MM.1S (cell line): ENCODE data around the gene PAQR5.

Experiments
- EZH2 ChIP-seq: fragments of 300-600 bp; sonication (generic); optimal IDR thresholded peaks from 2 replicates; pipeline ENCODE3; 2017; ENCODE audit warnings: low read depth, mild to moderate bottlenecking, antibody characterized with exemption, low read length, mixed read lengths
- TF ChIP-seq, protein P1 (sequence below): fragments of 300-600 bp; sonication (generic); IDR thresholded peaks from 2 replicates; pipeline ENCODE4 v1.5.1; 2016; ENCODE audit warnings: antibody characterized with exemption, low read length, mixed read lengths

DNA sequence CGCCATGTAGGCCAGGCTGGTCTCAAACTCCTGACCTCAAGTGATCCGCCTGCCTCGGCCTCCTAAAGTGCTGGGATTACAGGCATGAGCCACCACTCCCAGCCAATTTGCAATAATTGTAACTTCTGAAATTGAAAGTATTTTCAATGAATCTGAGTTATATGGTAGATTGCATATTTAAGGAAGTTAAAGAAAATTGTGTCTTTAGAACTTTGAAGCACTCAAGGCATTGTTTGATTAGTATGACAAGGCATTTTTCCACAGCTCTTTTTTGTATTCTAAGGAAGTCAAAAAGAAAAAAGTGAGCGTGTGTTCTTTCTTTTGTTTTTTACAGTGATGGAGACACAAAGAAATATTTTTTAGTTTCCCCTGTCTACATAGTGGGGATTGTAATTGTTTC is 138.2 kb downstream of the PAQR5 start:
- TF ChIP-seq, protein P1, sequence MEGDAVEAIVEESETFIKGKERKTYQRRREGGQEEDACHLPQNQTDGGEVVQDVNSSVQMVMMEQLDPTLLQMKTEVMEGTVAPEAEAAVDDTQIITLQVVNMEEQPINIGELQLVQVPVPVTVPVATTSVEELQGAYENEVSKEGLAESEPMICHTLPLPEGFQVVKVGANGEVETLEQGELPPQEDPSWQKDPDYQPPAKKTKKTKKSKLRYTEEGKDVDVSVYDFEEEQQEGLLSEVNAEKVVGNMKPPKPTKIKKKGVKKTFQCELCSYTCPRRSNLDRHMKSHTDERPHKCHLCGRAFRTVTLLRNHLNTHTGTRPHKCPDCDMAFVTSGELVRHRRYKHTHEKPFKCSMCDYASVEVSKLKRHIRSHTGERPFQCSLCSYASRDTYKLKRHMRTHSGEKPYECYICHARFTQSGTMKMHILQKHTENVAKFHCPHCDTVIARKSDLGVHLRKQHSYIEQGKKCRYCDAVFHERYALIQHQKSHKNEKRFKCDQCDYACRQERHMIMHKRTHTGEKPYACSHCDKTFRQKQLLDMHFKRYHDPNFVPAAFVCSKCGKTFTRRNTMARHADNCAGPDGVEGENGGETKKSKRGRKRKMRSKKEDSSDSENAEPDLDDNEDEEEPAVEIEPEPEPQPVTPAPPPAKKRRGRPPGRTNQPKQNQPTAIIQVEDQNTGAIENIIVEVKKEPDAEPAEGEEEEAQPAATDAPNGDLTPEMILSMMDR, result no peak
- no peak for TF ChIP-seq EZH2
